GM19395 (cell line): ENCODE measurements around the gene IFIH1.

Experiments used
- ATAC-seq: cut with Tn5 transposase; IDR thresholded peaks from one replicate; pipeline ENCODE4 v1.9.1; 2021; ENCODE audit warnings: mild to moderate bottlenecking, moderate library complexity; ENCODE audit not compliant: unreplicated experiment

The IFIH1 gene

DNA sequence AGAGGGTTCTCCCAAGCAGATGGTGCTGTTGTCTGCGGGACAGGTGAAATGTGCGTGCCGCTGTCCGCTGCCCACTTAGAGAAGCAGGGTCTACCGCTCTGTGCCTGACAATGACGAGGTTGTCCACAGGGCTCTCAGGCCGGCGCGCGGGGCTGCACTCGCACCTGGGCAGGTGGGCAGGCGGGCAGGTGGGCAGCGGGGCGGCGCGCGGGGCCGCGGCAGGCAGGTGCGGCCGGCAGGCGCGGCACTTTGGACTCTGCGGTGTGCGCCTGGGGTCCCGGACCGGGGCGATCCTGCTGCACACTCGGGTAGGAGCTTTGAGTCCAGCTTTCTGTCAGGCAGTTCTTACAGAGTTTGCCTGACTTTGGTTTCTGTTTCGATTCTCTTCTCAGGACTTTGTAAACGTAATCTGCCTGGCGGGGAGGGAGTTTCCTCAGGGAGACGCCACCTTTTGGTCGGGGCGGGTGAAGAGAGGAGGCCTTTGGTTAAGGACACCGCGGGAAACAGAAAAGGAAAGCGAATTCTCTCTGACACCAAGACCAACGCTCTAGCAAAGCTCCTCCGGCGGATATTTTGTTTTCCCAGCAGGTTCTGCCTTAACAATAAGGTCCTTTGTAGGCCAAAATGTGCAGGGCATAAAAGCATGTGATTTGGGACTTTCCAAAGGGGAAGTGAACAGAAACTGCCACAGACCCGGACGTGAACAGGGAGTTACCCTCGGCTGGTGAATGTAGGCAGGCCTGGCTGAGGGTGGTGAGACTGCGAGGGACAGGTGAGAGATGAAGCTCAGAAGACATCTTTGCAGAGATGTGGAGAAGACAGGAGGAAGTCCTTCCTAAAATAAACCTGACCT, at the start of gene IFIH1:
IFIH1 (minus strand) TSS at position 357 of the 853 bp plus-strand sequence. CDS start 377 bp downstream, outside the sequence.
- ATAC-seq = peak; percentile 84

DNA sequence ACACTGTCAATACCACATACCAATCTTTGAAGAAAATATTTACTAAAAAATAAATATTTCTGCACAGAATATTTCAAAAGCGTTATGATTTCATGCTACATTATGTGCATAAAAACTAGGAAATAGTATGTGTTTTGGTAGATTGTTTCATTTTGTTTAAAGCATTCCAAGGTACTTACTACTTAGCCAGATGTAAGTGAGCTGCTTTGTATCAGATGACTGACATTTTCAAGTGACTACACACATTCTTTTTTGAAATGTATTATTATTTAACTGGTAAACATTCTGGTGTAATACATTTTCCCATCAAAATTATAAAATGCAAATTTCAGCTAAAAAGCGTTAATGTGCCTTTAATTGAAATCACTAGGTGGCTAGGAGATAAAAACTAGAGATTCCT, 46.9 kb upstream of the IFIH1 start:
- no peak for ATAC-seq

DNA sequence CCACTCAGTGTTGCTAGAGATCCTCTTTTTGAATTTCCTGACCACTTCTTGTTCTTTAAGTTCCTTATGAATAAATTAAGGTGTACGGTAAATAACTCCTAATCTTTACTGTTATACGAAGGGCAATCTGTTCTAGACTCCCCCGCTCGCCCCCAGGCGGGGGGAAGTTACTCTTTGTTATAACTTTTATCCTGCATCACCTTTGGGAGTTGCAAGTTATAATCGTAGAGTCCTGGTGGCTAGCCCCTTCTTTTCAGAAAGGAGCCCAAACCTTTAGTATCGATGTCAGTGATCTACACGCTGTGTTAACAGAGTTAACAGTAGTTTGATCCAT, 26.1 kb upstream of the IFIH1 start:
- no peak for ATAC-seq

DNA sequence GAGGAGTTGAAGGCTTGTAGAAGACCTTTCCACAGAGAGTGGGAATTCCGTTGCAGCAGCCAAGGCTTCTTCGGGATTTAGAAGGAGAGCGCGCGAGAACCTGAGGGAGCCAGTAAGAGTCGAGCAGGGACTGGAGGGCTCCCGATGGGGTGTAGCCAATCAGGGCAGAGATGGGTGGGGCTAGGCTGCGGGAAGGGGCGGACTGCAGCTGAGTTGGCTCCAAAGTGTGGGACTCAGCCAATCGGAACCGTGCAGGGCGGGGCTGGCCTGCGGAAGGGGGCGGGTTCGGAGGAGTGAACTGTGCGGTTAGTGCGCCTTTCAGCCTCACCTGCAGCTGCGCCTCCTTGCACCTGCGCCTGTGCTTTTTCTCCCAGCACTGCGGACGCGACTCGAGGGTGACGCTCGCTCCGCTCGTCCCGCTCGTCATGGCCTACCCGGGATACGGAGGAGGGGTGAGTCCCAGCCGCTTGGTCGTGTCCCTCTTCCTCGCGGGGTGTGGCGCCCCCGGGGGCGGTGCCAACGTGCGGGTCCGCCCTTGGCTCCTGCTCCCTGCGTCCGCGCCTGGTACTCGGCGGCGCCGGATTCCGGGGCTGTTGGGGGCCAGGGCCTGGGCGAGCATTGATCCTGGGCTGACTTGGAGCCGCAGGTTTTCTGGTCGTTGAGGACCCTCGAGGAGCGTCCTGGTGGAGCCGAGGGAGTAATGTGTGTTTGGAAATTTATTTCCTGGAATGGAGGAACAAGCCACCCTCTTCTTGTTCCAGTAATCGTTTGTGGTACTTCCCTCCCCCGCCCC, 25.5 kb upstream of the IFIH1 start, which contains the start of gene GCA:
GCA (plus strand) TSS at position 309 of the 793 bp plus-strand sequence; CDS start at position 426, 117 bp downstream.
- ATAC-seq = peak; percentile 99

DNA sequence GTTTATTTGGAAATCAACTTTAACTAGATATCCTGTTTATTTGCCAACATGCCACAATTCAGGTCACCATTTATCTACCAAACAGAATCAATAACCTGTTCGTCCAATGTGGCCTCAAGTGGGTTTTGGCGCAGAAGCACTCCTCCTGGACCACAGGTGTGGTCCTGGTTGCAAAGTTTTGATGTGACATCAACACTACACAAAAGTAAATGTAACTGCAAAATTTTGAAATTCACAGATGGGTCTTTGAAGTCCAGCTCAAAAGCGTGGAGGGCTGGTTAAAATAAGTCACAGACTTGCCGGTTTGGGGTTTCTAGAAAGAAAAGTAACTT, 25.0 kb upstream of the IFIH1 start:
- no peak for ATAC-seq

DNA sequence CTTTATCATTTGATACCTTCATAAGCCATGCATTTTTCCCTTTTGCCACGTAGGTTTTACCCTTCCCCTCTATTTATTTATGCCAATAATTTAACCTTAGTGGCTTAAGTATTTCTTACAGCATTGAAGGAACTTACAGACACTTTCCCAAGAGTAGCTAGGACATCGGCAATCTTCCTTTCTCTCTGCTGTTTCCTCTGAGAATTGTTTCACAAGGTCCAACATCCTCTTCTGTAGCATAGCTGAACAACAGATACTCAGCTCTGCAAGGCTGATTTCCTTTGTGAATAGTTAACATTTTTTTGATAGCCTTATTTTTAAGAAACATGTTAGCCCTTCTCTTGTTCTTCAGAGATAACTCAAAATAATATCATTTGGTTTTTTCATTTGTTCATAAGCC, 24.4 kb upstream of the IFIH1 start:
- ATAC-seq = no peak

DNA sequence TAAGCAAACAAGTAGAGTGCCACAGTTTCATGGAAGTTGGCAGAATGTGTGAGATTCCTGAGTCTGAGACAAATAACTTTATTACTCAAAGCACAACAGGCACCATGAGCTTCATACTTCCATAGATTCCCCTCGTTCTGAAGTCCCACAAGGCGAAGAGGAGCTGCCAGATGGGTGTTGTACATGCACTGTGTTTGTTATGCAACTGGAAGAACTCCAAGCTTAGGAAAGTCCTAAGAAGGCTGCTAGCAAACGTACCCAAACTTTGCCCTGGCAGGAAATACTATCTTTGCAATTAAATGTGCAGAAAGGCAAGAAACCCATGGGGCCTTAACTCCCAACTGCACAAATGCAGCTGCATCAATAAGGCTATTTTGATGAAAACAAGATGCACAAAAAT, 23.8 kb upstream of the IFIH1 start:
- no peak for ATAC-seq

DNA sequence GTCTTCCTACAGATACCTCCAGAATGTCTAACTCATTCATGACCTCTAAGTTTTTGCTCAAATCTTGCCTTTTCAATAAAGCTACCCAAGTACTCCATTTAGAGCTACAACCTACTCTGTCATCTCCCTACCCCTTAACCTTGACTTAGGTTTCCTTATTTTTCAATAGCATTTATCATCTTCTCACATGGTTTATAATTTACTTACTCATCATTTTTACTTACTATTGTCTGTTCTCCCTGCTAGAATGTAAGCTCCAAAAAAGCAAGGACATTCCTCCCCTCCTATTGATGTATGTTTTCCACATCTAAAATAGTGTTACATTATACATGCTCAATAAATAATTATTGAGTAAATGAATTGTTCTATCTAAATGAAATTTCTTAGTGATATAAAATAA, 22.3 kb upstream of the IFIH1 start:
- no peak for ATAC-seq

DNA sequence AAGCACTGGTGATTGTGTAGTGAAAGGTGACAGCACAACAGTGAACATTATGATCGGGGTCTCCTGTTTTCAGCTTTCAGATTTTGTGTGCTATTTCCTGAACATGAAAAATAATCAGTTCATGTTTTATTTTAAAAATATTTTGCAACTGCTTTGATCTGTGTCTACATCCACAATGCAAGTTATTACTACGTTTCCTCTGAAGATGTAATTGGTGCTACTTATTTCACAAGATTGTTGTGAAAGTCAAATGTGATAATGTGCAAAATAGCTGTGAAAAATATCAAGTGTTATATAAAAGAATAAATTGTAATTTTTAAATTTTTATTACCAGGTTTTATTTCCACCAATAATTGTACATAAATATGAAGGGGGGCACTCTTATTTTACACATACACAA, 19.4 kb upstream of the IFIH1 start:
- no peak for ATAC-seq

DNA sequence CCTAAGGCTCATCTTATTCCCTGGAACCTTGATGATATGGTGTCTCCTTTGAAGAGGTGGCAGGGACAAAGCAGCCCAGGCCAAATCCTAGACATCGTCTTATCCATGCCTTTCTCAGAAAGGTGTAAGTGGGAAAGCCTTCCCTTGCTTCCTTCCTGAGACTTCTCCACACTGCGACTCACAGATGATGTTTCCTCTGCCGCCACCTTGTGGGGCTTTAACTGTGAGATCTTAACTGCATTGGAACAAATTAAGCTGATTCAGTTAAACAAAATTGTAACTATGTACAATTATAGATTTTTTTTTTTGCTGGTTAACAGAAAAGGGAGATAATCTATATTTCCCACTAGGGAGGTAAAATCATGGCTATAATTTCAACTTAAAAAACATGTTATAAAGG, 15.5 kb upstream of the IFIH1 start:
- peak; percentile 70 for ATAC-seq

DNA sequence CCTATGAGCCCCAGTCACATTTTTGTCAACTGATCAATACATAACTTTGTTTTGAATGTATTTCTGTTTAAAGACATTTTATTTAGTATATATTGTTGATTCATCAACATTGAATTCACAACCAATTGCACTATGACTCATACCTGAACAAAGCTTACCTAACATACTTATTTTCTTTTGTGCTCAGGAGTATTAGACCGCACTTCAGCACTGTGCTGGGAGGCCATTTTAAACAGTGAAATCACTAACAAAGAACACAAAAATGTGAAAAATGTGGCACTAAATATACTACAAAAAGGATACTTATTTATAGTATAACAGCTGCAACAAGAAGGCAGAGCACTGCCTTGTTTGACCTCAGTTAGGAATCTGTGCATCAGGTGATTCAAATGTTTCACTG, 12.4 kb upstream of the IFIH1 start:
- ATAC-seq = no peak

DNA sequence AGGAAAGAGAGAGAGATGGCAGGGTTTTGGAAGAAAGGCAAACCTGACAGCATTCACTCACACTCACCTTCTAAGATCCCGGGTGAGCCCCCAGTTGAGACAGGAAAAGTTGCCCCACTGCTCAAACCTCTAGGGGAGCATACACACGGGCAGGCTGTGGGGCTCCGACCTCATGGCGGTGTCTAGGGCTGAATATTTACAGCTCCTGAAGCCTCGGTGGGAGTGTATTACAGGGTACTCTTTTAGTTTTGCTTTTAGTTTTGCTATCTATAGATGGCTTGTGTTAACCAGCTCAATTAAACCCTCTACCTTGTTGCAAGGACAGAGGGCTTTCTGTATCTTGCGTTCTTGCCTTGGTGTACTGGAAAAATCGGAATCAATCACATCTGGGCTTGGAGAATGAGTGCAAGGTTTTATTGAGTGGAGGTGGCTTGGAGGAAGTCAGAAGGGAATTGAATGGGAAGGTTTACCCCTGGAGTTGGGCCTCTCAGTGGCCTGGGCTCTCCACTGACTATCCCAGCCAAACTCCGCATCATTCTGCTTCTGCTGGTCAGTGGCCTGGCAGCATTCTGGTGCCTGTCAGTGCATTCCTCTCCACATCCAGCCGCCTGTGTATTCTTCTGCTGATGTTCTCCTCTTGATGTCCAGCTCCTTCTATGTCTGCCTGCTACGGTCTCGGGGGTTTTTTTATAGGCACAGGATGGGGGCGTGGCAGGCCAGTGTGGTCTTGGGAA, 10.1 kb upstream of the IFIH1 start:
- peak; percentile 94 for ATAC-seq

DNA sequence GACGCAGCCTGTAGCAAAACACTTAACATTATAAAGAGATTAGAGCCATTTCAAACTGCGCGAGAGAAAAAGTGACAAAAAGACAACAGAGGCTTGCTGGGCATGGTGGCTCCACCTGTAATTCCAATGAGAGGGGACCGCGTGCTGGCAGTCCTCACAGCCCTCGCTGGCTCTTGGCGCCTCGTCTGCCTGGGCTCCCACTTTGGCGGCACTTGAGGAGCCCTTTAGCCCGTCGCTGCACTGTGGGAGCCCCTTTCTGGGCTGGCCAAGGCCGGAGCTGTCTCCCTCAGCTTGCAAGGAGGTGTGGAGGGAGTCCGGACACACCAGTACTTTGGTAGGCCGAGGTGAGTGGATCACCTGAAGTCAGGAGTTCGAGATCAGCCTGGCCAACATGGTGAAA, 9.3 kb upstream of the IFIH1 start:
- no peak for ATAC-seq

DNA sequence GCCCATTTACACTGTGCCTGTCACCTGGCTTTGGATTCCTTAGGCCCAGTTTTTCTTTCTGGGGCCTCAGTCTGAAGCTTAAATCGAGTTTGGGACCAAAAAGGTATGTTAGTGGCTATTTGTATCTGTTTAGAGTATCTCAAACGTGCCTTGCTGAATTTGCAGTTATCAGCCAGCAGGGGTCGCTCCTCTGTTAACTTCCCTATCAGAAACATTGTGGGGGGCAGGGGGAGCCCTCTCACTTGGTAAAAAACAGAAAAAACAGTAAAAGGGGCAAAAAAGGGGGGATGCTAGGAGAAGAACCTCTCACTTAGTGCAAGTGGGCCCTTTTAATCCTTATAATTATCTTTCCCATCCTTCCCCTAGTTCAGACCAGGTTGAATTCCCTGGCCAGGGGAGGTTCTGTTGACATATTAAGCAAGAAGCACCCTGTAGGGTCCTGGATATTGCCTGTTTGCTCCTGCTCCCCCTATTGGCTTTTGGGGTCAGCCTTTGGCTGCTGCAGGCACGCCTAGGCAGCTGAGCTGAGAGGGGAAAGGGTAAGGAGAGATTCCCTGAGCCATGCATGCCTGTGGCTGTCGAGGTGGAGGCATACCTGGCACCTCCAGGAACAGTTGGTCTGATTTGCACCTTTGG, 8.8 kb upstream of the IFIH1 start:
- no peak for ATAC-seq

DNA sequence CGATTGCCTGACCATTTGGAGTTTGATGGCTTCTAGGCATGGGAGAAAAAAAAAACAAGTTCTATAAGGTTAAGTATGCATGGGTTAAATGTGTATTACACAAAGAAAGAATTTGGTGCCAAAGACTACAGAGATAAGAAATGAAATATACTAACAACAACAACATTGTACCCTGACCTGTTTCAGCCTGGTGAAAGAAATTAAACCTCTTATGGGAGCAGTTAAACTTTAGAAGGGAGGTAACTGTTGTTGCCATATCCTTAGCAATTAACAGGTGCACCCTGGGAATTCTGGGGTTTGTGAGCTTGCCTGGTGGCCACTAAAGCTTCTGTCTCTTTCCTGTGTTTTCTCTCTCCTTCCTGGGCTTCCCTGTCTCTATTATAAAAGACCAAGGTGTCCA, 6.5 kb upstream of the IFIH1 start:
- ATAC-seq = no peak

DNA sequence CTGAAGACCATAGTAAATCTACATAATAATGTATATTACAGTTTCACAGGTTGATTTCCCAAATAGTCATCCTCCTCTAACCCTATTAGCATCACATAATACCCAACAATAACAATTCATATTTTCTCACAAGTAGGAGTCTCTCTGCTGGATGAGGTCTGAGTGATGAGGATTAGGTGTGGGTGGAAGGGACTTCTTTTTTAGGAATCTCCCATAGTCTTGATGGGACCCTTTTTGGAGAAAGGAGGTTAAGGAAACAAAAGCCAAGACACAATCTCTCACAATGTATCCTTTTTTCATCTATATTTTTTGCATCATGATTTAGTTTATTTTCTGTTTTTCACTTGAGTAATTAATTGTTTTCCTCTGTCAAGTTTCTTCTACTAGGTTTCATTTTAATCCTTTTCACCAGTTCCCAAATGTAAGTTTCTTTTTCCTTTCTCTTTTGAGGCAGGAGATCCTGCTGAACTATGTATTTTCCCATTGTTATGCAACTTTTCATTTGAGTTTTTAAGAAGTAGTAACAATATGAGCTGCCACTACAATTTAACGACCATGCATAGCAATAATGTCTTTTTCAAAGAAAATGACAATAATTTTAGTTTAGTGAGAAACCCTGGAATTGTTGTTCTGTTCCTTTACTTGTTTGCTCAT, 2.5 kb upstream of the IFIH1 start:
- ATAC-seq = no peak

DNA sequence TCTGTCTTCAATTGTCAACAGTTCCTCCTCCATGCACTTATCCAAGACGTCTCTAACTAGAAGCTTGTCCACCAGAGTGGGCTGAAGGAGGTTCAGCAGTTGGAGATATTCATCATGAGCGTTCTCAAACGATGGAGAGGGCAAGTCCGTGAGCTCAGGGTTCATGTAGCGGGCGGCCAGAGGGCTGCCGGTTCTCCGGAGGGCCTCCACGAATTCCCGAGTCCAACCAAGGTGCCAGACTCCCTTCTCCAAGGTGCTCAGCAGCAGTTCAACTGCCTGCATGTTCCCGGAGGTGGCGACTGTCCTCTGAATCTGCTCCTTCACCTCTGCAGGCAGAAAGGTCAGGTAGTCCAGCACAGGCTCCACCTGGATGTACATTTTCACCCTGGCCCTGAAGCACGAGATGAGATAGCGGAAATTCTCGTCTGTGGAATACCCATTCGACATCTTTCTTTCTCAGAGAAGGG, 590 bp downstream of the IFIH1 start:
- peak; percentile 15 for ATAC-seq

DNA sequence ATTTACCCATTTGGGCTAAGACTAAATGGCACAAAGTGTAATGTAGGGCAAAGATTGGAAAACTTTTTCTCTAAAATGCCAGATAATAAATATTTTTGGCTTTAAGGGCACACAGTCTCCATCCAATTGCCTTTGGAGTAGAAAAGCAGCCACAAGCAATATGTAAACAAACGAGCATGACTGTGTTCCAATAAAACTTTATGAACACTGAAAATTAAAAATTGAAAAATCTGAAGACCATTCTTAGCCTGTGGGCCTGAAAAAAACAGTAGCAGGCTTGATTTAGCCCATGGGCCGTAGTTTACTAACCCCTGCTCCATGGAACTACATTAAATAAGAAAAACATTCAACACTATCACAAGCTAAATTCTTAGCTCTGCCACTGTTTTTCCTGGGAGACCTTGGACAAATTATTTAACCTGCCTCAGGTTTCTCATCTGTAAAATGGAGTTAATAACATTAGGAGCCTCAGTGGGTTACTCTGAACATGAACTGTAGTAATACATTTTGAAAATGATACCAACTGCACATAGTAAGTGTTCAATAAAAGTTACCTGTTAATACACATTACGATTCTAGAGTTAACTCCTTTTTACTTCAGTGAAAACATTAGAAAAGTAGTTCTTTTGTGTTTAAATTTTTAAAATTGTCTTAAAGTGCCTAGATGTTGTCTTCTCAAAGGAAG, 1.3 kb downstream of the IFIH1 start:
- ATAC-seq = no peak

DNA sequence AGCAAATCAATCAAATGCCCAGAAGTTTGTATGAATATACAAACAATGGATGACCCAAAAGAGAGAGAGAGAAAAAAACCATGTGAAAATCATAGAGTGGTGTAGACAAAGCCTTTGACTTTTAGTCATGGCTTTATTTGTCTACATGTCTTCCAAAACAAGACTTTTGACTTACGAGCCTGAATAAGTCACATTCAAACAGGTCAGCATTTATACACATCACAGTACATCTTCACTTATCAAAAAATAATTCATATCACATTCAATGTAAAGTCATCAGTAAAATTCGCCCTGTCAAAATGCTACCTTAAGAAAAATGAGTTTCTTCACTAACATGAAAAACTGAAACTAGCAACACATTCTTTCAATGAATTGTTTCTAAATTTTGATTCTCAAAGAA, 1.9 kb downstream of the IFIH1 start:
- ATAC-seq = no peak

DNA sequence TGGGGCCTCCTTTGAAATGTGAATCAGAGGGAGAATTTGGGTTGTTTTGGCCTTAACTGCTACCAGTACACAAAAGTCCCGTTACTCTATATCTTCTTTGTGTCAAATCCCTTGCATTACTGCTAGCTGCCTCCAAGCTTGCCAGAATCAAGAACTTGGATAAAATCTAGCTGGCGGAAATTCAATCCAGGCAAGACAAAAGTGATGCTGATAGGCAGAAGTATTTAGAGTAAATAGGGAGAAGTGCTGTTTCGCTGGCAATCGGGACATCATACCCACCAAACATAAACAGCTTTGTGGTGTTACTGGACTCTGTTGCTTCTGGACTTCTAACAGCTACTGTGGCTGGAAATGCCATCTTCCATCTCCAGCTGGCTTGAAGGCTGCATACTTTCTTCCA, 2.5 kb downstream of the IFIH1 start:
- ATAC-seq = no peak
